ENCODE data around the gene GLS. TPM values are rescaled to one million over a fixed set of nuclear protein-coding genes. Genes with fewer than 3 reads are reported as not detected.

Gene GLS
- total and polyA plus RNA-seq, 2 donors (not counting 3 experiments of a cell fraction or from before 2014, with no cell fraction given), result 49.0 to 183 TPM

DNA sequence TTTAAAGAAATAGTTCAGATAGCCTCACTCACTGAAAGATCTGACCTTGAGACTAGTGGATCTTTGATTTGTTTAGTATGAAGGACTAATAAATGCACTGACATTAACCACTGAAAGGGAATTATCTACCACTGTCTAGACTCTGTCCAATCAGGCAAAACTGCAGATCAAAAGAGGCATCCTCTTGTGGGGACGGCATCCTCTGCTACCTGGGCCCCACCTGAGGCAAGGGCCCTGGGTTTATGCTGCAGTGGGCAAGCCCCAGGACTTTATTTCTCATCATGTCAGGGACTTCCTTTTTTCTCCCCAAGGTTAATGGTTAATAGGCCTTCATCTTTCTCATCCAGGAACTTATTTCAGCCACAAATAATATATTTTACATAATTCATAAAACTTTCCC is 101.1 kb downstream of the GLS start:
- H4K20me1 ChIP-seq (replicated peaks; ENCODE audit: control insufficient read depth, extremely low read depth, insufficient read depth, low read length), result no peaks in the 10 kb centered on the region
- DNase-seq (ENCODE audit: low read depth, low spot score) (no peak), FAIRE-seq (no peak)
- H3K4me2 ChIP-seq (ENCODE audit: insufficient read depth, low read length), result no peak overlapping the region
- no peak overlapping the region for H2AFZ ChIP-seq (ENCODE audit: low read depth, low read length)
- intact Hi-C loops (cut with micrococcal nuclease) (loop anchor here (2.0 to 5.0 kb wide), 2 partner anchors 191 to 299 kb away; no protein-coding TSS in a partner anchor), dilution Hi-C loops (cut with MboI; ENCODE audit: extremely low pct_ligation_motif_present, low sequenced_read_pairs) (no loop called here)
- peaks cover 61% of the 10 kb centered on the region for H3K4me1 ChIP-seq (ENCODE audit: control insufficient read depth, extremely low read depth, insufficient read depth, low read length)
- H3K36me3 ChIP-seq (ENCODE audit: control insufficient read depth in 2 of 2, extremely low read depth in 1 of 2, insufficient read depth in 2 of 2, low read length in 2 of 2), result peaks cover 10 to 39% of the 10 kb centered on the region in 2 experiments
- BruUV-seq (replicated peaks), result no TSS peak
- no peaks in the 10 kb centered on the region for H3K27me3 ChIP-seq (ENCODE audit: control insufficient read depth in 2 of 2, insufficient read depth in 2 of 2, low read length in 2 of 2)
- H3K9me1 ChIP-seq (replicated peaks; ENCODE audit: control insufficient read depth, extremely low read depth, insufficient read depth, low read length), result no peaks in the 10 kb centered on the region
- CTCF ChIA-PET, result no interaction called here
- H3K79me2 ChIP-seq (ENCODE audit: control insufficient read depth, insufficient read depth, low read length), result no peaks in the 10 kb centered on the region
- H3K9me3 ChIP-seq (replicated peaks; ENCODE audit: control insufficient read depth, insufficient read depth, low read length), result no peaks in the 10 kb centered on the region
- H3K4me3 ChIP-seq (replicated peaks in 1 of 3; ENCODE audit: insufficient read depth in 1 of 3, low read depth in 1 of 3, low read length in 3 of 3), result no peak overlapping the region
- POLR2A ChIA-PET, result no interaction called here
- H3K9ac ChIP-seq (replicated peaks; ENCODE audit: extremely low read depth, insufficient read depth, low read length), result no peak overlapping the region
- TF ChIP-seq FOS (IDR thresholded peaks at IDR 0.05; ENCODE audit: borderline replicate concordance, insufficient read depth, low read length), result no peak
- TF ChIP-seq JUN (IDR thresholded peaks at IDR 0.05; ENCODE audit: borderline replicate concordance, insufficient read depth, insufficient read length, low read depth), result no peak
- TF ChIP-seq, protein P1, sequence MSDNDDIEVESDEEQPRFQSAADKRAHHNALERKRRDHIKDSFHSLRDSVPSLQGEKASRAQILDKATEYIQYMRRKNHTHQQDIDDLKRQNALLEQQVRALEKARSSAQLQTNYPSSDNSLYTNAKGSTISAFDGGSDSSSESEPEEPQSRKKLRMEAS (IDR thresholded peaks at IDR 0.05; ENCODE audit: insufficient read depth, insufficient read length), result no peak
- no peak for TF ChIP-seq POLR2A (IDR thresholded peaks at IDR 0.05; ENCODE audit: low read depth, low read length)
- TF ChIP-seq MYC (IDR thresholded peaks at IDR 0.05; ENCODE audit: low read depth, low read length), result no peak
- TF ChIP-seq GATA2 (IDR thresholded peaks at IDR 0.05; ENCODE audit: insufficient read depth, insufficient read length, low read depth, low read length), result no peak
- TF ChIP-seq, protein P2, sequence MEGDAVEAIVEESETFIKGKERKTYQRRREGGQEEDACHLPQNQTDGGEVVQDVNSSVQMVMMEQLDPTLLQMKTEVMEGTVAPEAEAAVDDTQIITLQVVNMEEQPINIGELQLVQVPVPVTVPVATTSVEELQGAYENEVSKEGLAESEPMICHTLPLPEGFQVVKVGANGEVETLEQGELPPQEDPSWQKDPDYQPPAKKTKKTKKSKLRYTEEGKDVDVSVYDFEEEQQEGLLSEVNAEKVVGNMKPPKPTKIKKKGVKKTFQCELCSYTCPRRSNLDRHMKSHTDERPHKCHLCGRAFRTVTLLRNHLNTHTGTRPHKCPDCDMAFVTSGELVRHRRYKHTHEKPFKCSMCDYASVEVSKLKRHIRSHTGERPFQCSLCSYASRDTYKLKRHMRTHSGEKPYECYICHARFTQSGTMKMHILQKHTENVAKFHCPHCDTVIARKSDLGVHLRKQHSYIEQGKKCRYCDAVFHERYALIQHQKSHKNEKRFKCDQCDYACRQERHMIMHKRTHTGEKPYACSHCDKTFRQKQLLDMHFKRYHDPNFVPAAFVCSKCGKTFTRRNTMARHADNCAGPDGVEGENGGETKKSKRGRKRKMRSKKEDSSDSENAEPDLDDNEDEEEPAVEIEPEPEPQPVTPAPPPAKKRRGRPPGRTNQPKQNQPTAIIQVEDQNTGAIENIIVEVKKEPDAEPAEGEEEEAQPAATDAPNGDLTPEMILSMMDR (IDR thresholded peaks at IDR 0.05; ENCODE audit: extremely low read depth in 1 of 2, insufficient read depth in 1 of 2, low read depth in 1 of 2, low read length in 2 of 2), result no peak
- TF ChIP-seq POLR2AphosphoS5 (IDR thresholded peaks at IDR 0.05; ENCODE audit: insufficient read depth, low read depth, low read length), result no peak
- no peak for TF ChIP-seq EZH2 (IDR thresholded peaks at IDR 0.05; ENCODE audit: borderline replicate concordance, low read depth, low read length, severe bottlenecking)
- H3K27ac ChIP-seq (ENCODE audit: insufficient read depth, low read depth, low read length), result peak overlapping the region; percentile 87

All from endothelial cell of umbilical vein (primary cell).